ENCODE measurements around the gene KCNT2.

The KCNT2 gene

DNA sequence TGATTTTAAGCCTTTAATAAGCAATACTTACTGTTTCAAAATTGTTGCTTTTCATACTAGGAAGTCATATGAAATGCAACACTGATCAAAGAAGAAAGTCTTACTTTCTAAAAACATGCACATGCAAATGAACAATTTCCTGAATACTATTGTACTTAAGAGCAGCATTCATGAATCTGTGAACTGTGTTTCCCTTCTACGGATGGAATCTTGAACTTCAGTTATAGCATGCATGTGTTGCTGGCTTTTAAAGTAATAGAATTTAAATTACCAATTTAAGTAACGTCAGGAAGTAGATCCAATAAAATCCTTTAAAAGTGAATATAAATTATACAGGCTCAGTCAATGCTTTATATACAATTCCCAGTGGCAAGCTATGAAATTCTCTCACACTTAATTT, 348.9 kb downstream of the KCNT2 start:
- no peak overlapping the region for H3K4me3 ChIP-seq (ENCODE audit: low read length)
- DNase-seq (ENCODE audit: low read depth) = no peak
- no peak for TF ChIP-seq CTCF (conservative IDR thresholded peaks at IDR 0.05; ENCODE audit: low read depth, low read length)

DNA sequence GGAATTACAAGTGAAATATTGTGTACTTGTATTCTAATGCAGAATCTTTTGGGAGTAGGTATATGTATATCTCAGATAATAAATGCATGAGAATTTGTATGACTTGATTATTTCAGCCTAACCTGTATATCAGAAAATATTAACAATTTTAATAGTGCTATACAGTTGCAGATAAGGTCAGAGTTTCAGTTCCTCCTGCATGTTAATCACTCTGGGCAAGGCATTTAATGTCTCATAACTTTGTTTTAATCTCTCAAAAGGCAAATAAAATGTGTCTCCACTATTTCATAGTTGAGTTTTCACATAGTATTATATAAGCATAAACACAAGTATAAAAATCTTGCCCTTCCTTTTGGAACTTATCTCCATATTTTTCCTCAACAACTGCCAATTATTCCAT, 352.5 kb downstream of the KCNT2 start:
- TF ChIP-seq CTCF (conservative IDR thresholded peaks at IDR 0.05; ENCODE audit: low read depth, low read length) = no peak
- no peak overlapping the region for H3K4me3 ChIP-seq (ENCODE audit: low read length)
- no peak for DNase-seq (ENCODE audit: low read depth)

GRCh38 chr1:196229546-196229945, 378.7 kb downstream of the KCNT2 start:
- no peak for TF ChIP-seq CTCF (conservative IDR thresholded peaks at IDR 0.05; ENCODE audit: low read depth, low read length)
- no peak for DNase-seq (ENCODE audit: low read depth)
- no peak overlapping the region for H3K4me3 ChIP-seq (ENCODE audit: low read length)

DNA sequence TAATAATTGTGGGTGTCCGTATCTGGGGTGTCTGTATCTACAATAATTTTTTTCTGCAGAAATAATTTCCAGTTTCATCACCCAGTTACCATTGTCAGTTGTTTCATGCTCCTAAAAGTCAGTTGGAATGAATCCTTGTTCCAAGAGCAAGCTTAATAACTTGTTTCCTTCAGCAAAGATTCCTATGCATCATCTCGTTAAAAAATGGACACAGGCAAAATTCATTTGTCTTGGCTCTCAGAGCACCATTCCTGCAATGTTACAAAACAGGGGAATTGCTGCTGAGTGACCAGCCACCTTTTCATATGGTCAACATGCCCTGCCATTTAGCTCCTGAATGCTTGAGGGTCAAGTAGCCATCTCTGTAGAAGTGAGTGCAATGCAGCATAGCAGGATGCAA, 393.4 kb downstream of the KCNT2 start:
- no peak for DNase-seq (ENCODE audit: low read depth)
- H3K4me3 ChIP-seq (ENCODE audit: low read length) = no peak overlapping the region
- TF ChIP-seq CTCF (conservative IDR thresholded peaks at IDR 0.05; ENCODE audit: low read depth, low read length) = no peak

DNA sequence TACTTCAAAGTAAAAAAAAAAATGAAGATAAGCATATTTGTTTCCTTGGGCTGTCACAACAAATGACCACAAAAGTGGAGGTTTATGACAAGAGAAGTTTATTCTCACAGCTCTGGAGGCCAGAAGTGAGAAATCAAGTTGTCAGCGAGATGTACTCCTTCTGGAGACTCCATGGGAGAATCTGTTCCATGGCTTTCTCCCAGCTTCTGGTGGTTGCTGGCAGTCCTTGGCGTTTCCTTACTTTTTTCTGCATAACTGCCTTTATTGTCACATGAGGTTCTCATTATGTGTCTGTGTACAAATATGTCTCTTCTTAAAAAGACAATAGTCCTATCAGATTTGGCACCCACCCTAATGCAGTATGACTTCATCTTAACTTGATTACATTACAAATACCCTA, 398.3 kb downstream of the KCNT2 start:
- H3K4me3 ChIP-seq (ENCODE audit: low read length) = no peak overlapping the region
- DNase-seq (ENCODE audit: low read depth) = no peak
- TF ChIP-seq CTCF (conservative IDR thresholded peaks at IDR 0.05; ENCODE audit: low read depth, low read length) = no peak

- no peak overlapping the region for H3K4me3 ChIP-seq (ENCODE audit: low read length)
- no peak for DNase-seq (ENCODE audit: low read depth)
- no peak for TF ChIP-seq CTCF (conservative IDR thresholded peaks at IDR 0.05; ENCODE audit: low read depth, low read length)
Observed at GRCh38 chr1:196209265-196209664, 399.0 kb downstream of the KCNT2 start.

GRCh38 chr1:196207612-196208217, 400.5 kb downstream of the KCNT2 start:
- no peak overlapping the region for H3K4me3 ChIP-seq (ENCODE audit: low read length)
- no peak for TF ChIP-seq CTCF (conservative IDR thresholded peaks at IDR 0.05; ENCODE audit: low read depth, low read length)
- DNase-seq (ENCODE audit: low read depth) = no peak

Measured in retinal pigment epithelial cell (primary cell).